Mesendoderm (in vitro differentiated cells): ENCODE data around the gene FLYWCH1.

ENCODE experiments used
- DNase-seq: peaks from one replicate; pipeline ENCODE4 v3.0.0; 2013
- H2AK5ac ChIP-seq: 2 replicates; pipeline ENCODE4 v1.6.1; 2013; ENCODE audit warnings: low read length, inconsistent platforms
- H2BK120ac ChIP-seq: 2 replicates; pipeline ENCODE4 v1.6.1; 2013; ENCODE audit warnings: low read depth, mild to moderate bottlenecking, low read length, moderate library complexity, mixed read lengths
- H2BK15ac ChIP-seq: replicated peaks from 2 replicates; pipeline ENCODE4 v1.6.1; 2013; ENCODE audit warnings: low read depth, mild to moderate bottlenecking, moderate library complexity
- H2BK5ac ChIP-seq: 2 replicates; pipeline ENCODE4 v1.6.1; 2013; ENCODE audit warnings: low read length, inconsistent platforms
- H3K18ac ChIP-seq: 2 replicates; pipeline ENCODE4 v1.6.1; 2013; ENCODE audit warnings: mild to moderate bottlenecking, low read length, mixed read lengths
- H3K23ac ChIP-seq: one replicate; pipeline ENCODE4 v1.6.1; 2013; ENCODE audit warnings: low read length
- H3K27ac ChIP-seq: 2 replicates; pipeline ENCODE4 v1.5.1; 2013; ENCODE audit warnings: low read depth, mild to moderate bottlenecking, inconsistent platforms, low read length, moderate library complexity
- H3K27me3 ChIP-seq: 2 replicates; pipeline ENCODE4 v1.6.1; 2013; ENCODE audit warnings: low read length, control low read depth, mild to moderate bottlenecking, inconsistent platforms; ENCODE audit not compliant: insufficient read depth, poor library complexity
- H3K36me3 ChIP-seq: 2 replicates; pipeline ENCODE4 v1.6.1; 2013; ENCODE audit warnings: low read length, inconsistent platforms; ENCODE audit not compliant: control insufficient read depth, insufficient read depth
- H3K4ac ChIP-seq: one replicate; pipeline ENCODE4 v1.6.1; 2013; ENCODE audit warnings: low read depth, mild to moderate bottlenecking, low read length, moderate library complexity
- H3K4me1 ChIP-seq: 2 replicates; pipeline ENCODE4 v1.6.1; 2013; ENCODE audit warnings: low read depth, low read length, inconsistent platforms; ENCODE audit not compliant: control insufficient read depth
- H3K4me2 ChIP-seq: 2 replicates; pipeline ENCODE4 v1.6.1; 2013; ENCODE audit warnings: low read length
- H3K4me3 ChIP-seq: 2 replicates; pipeline ENCODE4 v1.5.1; 2013; ENCODE audit warnings: mild to moderate bottlenecking, low read length
- H3K56ac ChIP-seq: one replicate; pipeline ENCODE4 v1.6.1; 2013; ENCODE audit warnings: low read length
- H3K79me1 ChIP-seq: 2 replicates; pipeline ENCODE4 v1.6.1; 2013; ENCODE audit warnings: low read length, inconsistent platforms
- H3K79me2 ChIP-seq: 2 replicates; pipeline ENCODE4 v1.6.1; 2013; ENCODE audit warnings: mild to moderate bottlenecking, low read length; ENCODE audit not compliant: control insufficient read depth, insufficient read depth
- H3K9ac ChIP-seq: 2 replicates; pipeline ENCODE4 v1.6.1; 2013; ENCODE audit warnings: low read length, inconsistent platforms
- H4K5ac ChIP-seq: one replicate; pipeline ENCODE4 v1.6.1; 2013; ENCODE audit warnings: low read length
- H4K8ac ChIP-seq: one replicate; pipeline ENCODE4 v1.6.1; 2013; ENCODE audit warnings: low read depth, mild to moderate bottlenecking, control low read depth, low read length, moderate library complexity
- WGBS: extraction: QIAGEN DNeasy Blood & Tissue Kit; methylation state at CpG from one replicate; pipeline ENCODE4 v1.1.7; 2013; ENCODE audit warnings: low lambda C conversion rate, missing lambda C conversion rate; ENCODE audit not compliant: insufficient coverage; ENCODE audit errors: extremely low coverage; 5-methylcytosine and 5-hydroxymethylcytosine counted together

The FLYWCH1 gene

DNA sequence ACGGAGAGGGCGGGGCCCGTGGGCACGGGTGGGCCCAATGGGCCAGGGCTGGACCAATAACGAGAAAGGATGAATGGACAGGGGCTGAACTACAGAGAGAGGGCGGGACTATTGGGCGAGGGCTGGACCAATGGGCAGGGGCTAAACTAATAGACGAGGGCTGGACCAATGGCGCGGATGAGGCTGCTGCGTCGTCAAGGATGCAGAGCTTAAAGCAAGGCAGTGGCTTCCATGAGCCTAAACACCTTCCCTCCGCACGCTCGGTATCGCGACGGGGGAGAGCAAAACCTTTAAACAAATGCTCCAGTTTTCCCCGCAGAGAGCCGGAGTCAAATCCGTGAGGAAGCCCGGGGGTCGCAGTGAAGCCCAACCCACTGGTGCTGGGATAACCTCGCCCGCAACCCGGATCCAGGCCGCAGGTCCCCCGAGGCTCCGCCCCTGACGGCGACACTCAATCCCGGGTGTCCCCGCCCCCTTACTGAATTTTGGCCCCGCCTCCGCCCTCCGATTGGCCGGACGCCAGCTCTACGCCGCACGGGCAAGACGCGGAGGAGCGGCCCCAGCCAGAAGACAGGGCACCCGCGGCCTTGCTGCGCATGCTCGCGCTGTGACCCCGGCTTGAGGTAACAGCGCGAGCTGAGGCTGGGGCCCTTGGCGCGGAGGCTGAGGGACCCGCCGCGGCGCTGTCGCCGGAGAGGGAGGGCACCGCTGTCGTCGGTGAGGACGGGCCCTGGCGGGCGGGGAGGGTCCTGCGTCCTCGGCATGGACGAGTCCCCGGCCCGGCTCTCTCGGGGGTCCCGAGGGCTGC, 28.9 kb upstream of the FLYWCH1 start, which contains the start of gene FLYWCH2:
Gene FLYWCH2, plus strand, starts transcription at position 566 of the 808 bp plus-strand sequence. CDS start 13,235 bp downstream, outside the sequence.
- no peaks in the 10 kb centered on the region for H3K36me3 ChIP-seq
- no peak within 1 kb of the TSS for H3K18ac ChIP-seq
- no peak within 1 kb of the TSS for H4K8ac ChIP-seq
- no peak within 1 kb of the TSS for H3K23ac ChIP-seq
- peak within 1 kb of the TSS; percentile 67 for H3K4me3 ChIP-seq
- peak within 1 kb of the TSS; percentile 79 for H3K4me2 ChIP-seq
- DNase-seq = peak; percentile 99
- H3K27me3 ChIP-seq = no peaks in the 10 kb centered on the region
- no peak within 1 kb of the TSS for H2BK120ac ChIP-seq
- peak within 1 kb of the TSS; percentile 95 for H3K56ac ChIP-seq
- no peak within 1 kb of the TSS for H2BK5ac ChIP-seq
- no peaks in the 10 kb centered on the region for H3K4me1 ChIP-seq
- no peak within 1 kb of the TSS for H4K5ac ChIP-seq
- H3K79me2 ChIP-seq = no peaks in the 10 kb centered on the region
- H3K79me1 ChIP-seq = no peaks in the 10 kb centered on the region
- no peak within 1 kb of the TSS for H2BK15ac ChIP-seq
- no peak within 1 kb of the TSS for H3K4ac ChIP-seq
- peak within 1 kb of the TSS; percentile 90 for H3K9ac ChIP-seq
- no peak within 1 kb of the TSS for H2AK5ac ChIP-seq
- peak within 1 kb of the TSS; percentile 6 for H3K27ac ChIP-seq
- no CpG with 5 or more reads among the region's 73 CpGs for WGBS

DNA sequence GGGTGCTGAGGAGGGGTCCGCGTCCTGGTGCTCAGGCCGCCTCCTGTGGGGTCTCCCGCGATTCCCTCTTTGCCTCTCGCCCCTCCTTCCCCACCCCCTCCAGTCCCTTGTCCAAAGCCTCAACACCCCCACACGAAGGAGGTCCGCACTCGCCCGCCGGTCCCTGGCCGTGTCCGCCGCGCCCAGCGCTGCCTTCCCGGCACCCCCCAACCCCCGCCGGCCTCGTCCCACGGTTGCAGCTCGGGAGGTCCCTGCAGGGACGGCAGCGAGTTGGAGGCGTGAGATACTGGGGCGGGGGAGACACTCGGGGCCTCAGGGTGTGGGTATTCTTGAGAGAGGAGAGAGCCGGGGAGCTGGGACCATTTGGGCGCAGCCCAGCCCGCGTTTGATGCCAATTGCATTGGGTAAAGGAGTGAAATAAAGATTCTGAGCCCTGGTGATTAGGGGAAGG, 28.2 kb upstream of the FLYWCH1 start:
- H3K4me2 ChIP-seq = peak overlapping the region; percentile 64
- no CpG with 5 or more reads among the region's 31 CpGs for WGBS
- no peak overlapping the region for H4K5ac ChIP-seq
- no peaks in the 10 kb centered on the region for H3K36me3 ChIP-seq
- H2AK5ac ChIP-seq = no peak overlapping the region
- H3K4ac ChIP-seq = no peak overlapping the region
- no peaks in the 10 kb centered on the region for H3K4me1 ChIP-seq
- H3K79me1 ChIP-seq = no peaks in the 10 kb centered on the region
- peak overlapping the region; percentile 67 for H3K4me3 ChIP-seq
- H3K27me3 ChIP-seq = no peaks in the 10 kb centered on the region
- H3K79me2 ChIP-seq = no peaks in the 10 kb centered on the region
- peak overlapping the region; percentile 95 for H3K56ac ChIP-seq
- H3K9ac ChIP-seq = peak overlapping the region; percentile 90
- H3K23ac ChIP-seq = no peak overlapping the region
- no peak for DNase-seq
- peak overlapping the region; percentile 6 for H3K27ac ChIP-seq
- H2BK15ac ChIP-seq = no peak overlapping the region
- no peak overlapping the region for H2BK5ac ChIP-seq
- H2BK120ac ChIP-seq = no peak overlapping the region
- H4K8ac ChIP-seq = no peak overlapping the region
- no peak overlapping the region for H3K18ac ChIP-seq

DNA sequence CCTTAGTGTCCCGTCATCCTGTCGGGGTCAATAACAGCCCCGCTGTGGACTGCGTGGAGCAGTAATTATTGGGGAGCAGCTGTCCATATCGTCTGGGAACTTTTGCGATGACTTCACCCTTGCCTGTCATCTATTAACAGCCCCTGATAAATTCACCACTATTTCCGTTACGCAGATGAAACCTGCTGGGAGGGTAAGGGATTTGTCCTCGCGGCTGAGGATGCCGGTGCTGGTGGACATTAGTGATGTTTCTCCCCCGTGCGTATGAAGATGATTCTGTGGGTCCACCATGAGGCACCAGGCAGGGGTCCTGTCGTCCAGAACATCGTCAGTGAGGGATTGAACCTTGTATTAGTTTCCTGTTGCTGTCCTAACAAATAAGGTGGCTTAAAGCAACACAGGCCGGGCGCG, 27.7 kb upstream of the FLYWCH1 start:
- H3K36me3 ChIP-seq = no peaks in the 10 kb centered on the region

DNA sequence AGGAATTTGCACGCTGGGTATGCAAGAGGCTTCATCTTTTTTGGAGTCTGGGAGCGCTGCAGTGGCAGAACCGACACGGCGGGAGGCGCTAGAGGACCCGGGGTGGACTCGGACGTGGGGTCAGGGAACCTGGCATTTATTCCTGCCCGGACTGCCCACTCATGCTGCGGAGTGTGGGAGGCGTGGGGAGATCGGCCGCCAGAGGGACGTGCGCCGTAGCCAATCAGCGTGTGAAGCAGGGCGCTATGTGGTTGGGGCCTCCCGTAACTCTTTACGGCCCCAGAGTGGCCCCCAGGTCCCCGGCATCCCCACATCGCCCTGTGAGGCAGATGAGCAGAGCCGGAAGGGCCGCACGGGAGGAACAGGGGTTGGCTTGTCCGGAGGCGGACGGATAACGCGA, 17.5 kb upstream of the FLYWCH1 start:
- no peak overlapping the region for H4K5ac ChIP-seq
- no peak overlapping the region for H2BK5ac ChIP-seq
- no peak overlapping the region for H3K4me3 ChIP-seq
- no peak overlapping the region for H2BK120ac ChIP-seq
- no peak overlapping the region for H3K27ac ChIP-seq
- no peak for DNase-seq
- no peak overlapping the region for H4K8ac ChIP-seq
- H3K27me3 ChIP-seq = no peaks in the 10 kb centered on the region
- no peak overlapping the region for H2BK15ac ChIP-seq
- H3K56ac ChIP-seq = no peak overlapping the region
- no peak overlapping the region for H2AK5ac ChIP-seq
- no peak overlapping the region for H3K4me2 ChIP-seq
- H3K79me2 ChIP-seq = no peaks in the 10 kb centered on the region
- no peak overlapping the region for H3K4ac ChIP-seq
- no peak overlapping the region for H3K9ac ChIP-seq
- no peaks in the 10 kb centered on the region for H3K4me1 ChIP-seq
- H3K23ac ChIP-seq = no peak overlapping the region
- no peaks in the 10 kb centered on the region for H3K79me1 ChIP-seq
- no peak overlapping the region for H3K18ac ChIP-seq
- WGBS = no CpG with 5 or more reads among the region's 31 CpGs
- H3K36me3 ChIP-seq = no peaks in the 10 kb centered on the region

More for the DNA sequence above, 27.7 kb upstream of the FLYWCH1 start:
- Histone ChIP-seq H2BK15ac (no peak overlapping the region), H3K23ac (no peak overlapping the region), H2BK5ac (no peak overlapping the region), H2AK5ac (no peak overlapping the region), H3K79me2 (no peaks in the 10 kb centered on the region), H4K5ac (no peak overlapping the region), H2BK120ac (no peak overlapping the region), H3K27me3 (no peaks in the 10 kb centered on the region), H3K4me2 (peak overlapping the region; percentile 64), H3K18ac (no peak overlapping the region), H3K4me3 (no peak overlapping the region), H3K4ac (no peak overlapping the region), H3K27ac (no peak overlapping the region), H3K9ac (peak overlapping the region; percentile 90), H3K79me1 (no peaks in the 10 kb centered on the region), H3K56ac (no peak overlapping the region), H3K4me1 (no peaks in the 10 kb centered on the region), H4K8ac (no peak overlapping the region)
- DNase-seq = no peak
- no CpG with 5 or more reads among the region's 18 CpGs for WGBS

DNA sequence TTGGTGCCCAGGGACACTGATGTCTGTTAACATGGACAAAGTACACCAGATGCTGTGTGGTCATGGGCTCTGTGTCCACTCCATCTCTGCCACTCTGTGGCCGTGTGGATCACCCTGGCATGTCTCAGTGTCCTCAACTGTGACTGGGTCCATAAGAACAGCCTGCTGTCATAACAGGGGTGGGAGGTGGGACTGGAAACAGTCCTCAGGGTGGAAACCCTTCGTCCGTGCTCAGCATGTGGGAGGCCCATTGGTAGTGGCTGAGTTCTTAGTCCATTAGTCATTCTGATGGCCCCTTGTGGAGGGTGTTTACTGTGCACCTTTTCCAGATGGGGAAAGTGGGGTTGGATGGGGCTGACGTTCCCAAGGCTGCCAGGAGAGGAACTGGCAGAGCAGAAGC, 15.9 kb upstream of the FLYWCH1 start:
- no peaks in the 10 kb centered on the region for H3K27me3 ChIP-seq
- no peak overlapping the region for H2BK15ac ChIP-seq
- no peak overlapping the region for H3K9ac ChIP-seq
- H3K27ac ChIP-seq = no peak overlapping the region
- H4K8ac ChIP-seq = no peak overlapping the region
- H3K56ac ChIP-seq = no peak overlapping the region
- no peak overlapping the region for H3K4me2 ChIP-seq
- H2AK5ac ChIP-seq = no peak overlapping the region
- no peak overlapping the region for H4K5ac ChIP-seq
- no peaks in the 10 kb centered on the region for H3K36me3 ChIP-seq
- H3K18ac ChIP-seq = no peak overlapping the region
- H3K79me1 ChIP-seq = no peaks in the 10 kb centered on the region
- DNase-seq = no peak
- H2BK120ac ChIP-seq = no peak overlapping the region
- no peaks in the 10 kb centered on the region for H3K79me2 ChIP-seq
- no peak overlapping the region for H3K23ac ChIP-seq
- no peak overlapping the region for H3K4ac ChIP-seq
- whole genome bisulfite sequencing = no CpG with 5 or more reads among the region's 4 CpGs
- no peaks in the 10 kb centered on the region for H3K4me1 ChIP-seq
- no peak overlapping the region for H3K4me3 ChIP-seq
- no peak overlapping the region for H2BK5ac ChIP-seq
